Neural progenitor cell (in vitro differentiated cells): ENCODE measurements around the gene CACNA1D. TPM values are rescaled to one million over a fixed set of nuclear protein-coding genes. Genes with fewer than 3 reads are reported as not detected.

Experiments
- DNase-seq: peaks from one replicate; pipeline ENCODE4 v3.0.0-alpha.2; 2016; ENCODE audit warnings: low spot score
- H2AFZ ChIP-seq: fragments of 200-600 bp; sonication (generic); replicated peaks from 2 replicates; pipeline ENCODE4 v1.6.1; 2016; ENCODE audit warnings: antibody characterized with exemption
- H3F3A ChIP-seq: fragments of 200-600 bp; sonication (generic); 2 replicates; pipeline ENCODE4 v1.6.1; 2016; ENCODE audit warnings: antibody characterized with exemption, low read depth
- H3K27ac ChIP-seq: fragments of 200-600 bp; sonication (generic); 2 replicates; pipeline ENCODE4 v1.5.1; 2016; ENCODE audit warnings: mild to moderate bottlenecking
- H3K27me3 ChIP-seq: fragments of 200-600 bp; sonication (generic); 2 replicates; pipeline ENCODE4 v1.6.1; 2016; ENCODE audit warnings: mild to moderate bottlenecking, moderate library complexity
- H3K36me3 ChIP-seq: fragments of 200-600 bp; sonication (generic); 2 replicates; pipeline ENCODE4 v1.5.1; 2016
- H3K4me1 ChIP-seq: fragments of 200-600 bp; sonication (generic); 2 replicates; pipeline ENCODE4 v1.6.1; 2016; ENCODE audit warnings: mixed run types
- H3K4me2 ChIP-seq: fragments of 200-600 bp; sonication (generic); 2 replicates; pipeline ENCODE4 v1.6.1; 2016
- H3K4me3 ChIP-seq: fragments of 200-600 bp; sonication (generic); 2 replicates; pipeline ENCODE4 v1.5.1; 2016
- H3K79me2 ChIP-seq: fragments of 200-600 bp; sonication (generic); 2 replicates; pipeline ENCODE4 v1.6.1; 2016; ENCODE audit warnings: low read depth
- H3K9ac ChIP-seq: fragments of 200-600 bp; sonication (generic); 2 replicates; pipeline ENCODE4 v1.6.1; 2016
- H3K9me3 ChIP-seq: fragments of 200-600 bp; sonication (generic); 2 replicates; pipeline ENCODE4 v1.5.1; 2016; ENCODE audit warnings: low read depth
- H4K20me1 ChIP-seq: fragments of 200-600 bp; sonication (generic); 2 replicates; pipeline ENCODE4 v1.6.1; 2016; ENCODE audit warnings: low read depth
- H3K27ac Mint-ChIP-seq: 3 replicates; pipeline ENCODE4 v1.8.0; 2021; ENCODE audit warnings: mixed read lengths
- H3K27me3 Mint-ChIP-seq: 2 replicates; pipeline ENCODE4 v1.8.0; 2022; ENCODE audit warnings: low read depth, mild to moderate bottlenecking, inconsistent platforms, moderate library complexity, mixed read lengths; ENCODE audit not compliant: insufficient read depth
- H3K36me3 Mint-ChIP-seq: 3 replicates; pipeline ENCODE4 v1.8.0; 2021; ENCODE audit warnings: mixed read lengths
- H3K4me1 Mint-ChIP-seq: 3 replicates; pipeline ENCODE4 v1.8.0; 2021; ENCODE audit warnings: mixed read lengths
- H3K4me3 Mint-ChIP-seq: 3 replicates; pipeline ENCODE4 v1.8.0; 2021; ENCODE audit warnings: mild to moderate bottlenecking, moderate library complexity, mixed read lengths
- H3K9me3 Mint-ChIP-seq: 3 replicates; pipeline ENCODE4 v1.8.0; 2020; ENCODE audit warnings: mixed read lengths
- EZH2 ChIP-seq: fragments of 200-600 bp; sonication (generic); IDR thresholded peaks from 2 replicates; pipeline ENCODE4 v1.6.1; 2017; ENCODE audit warnings: antibody characterized with exemption, mild to moderate bottlenecking, moderate library complexity
- EZH2phosphoT487 ChIP-seq: fragments of 200-600 bp; sonication (generic); IDR thresholded peaks from 2 replicates; pipeline ENCODE4 v1.6.1; 2017; ENCODE audit warnings: antibody characterized with exemption
- total RNA-seq: library from RNA; depleted of rRNA; stranded (reverse); fragments of >200 nt; gene quantifications from 2 replicates; pipeline ENCODE4 v1.2.3, GENCODE V29; 2015; ENCODE audit warnings: low replicate concordance
- TF ChIP-seq, protein P1 (sequence below): fragments of 200-600 bp; sonication (generic); IDR thresholded peaks from 2 replicates; pipeline ENCODE4 v1.5.1; 2017; ENCODE audit warnings: antibody characterized with exemption, mild to moderate bottlenecking

The CACNA1D gene
- total RNA-seq, 1 donor from 2014 or later = 4.7 TPM

DNA sequence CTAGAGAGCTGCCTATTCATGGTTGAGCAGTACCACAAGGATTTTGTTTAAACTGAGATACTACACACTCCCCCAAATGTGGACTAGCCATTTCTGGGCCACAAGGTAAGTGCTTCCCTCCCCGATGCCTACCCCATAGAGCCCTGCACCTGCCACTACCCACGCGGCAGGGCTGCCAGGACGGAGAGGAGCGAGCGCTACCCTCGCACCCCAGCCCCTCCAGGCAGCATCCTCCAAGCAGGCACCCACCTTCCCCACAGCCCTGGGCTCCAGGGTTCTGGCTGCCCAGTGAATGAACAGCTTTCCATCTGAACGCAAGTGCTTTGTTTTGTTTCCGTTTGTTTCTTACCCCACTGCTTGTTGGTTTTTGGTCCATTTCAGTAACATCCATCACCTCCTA is 292.6 kb downstream of the CACNA1D start:
- TF ChIP-seq, protein P1, sequence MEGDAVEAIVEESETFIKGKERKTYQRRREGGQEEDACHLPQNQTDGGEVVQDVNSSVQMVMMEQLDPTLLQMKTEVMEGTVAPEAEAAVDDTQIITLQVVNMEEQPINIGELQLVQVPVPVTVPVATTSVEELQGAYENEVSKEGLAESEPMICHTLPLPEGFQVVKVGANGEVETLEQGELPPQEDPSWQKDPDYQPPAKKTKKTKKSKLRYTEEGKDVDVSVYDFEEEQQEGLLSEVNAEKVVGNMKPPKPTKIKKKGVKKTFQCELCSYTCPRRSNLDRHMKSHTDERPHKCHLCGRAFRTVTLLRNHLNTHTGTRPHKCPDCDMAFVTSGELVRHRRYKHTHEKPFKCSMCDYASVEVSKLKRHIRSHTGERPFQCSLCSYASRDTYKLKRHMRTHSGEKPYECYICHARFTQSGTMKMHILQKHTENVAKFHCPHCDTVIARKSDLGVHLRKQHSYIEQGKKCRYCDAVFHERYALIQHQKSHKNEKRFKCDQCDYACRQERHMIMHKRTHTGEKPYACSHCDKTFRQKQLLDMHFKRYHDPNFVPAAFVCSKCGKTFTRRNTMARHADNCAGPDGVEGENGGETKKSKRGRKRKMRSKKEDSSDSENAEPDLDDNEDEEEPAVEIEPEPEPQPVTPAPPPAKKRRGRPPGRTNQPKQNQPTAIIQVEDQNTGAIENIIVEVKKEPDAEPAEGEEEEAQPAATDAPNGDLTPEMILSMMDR = no peak
- TF ChIP-seq EZH2 (no peak), EZH2phosphoT487 (no peak)
- Histone ChIP-seq H3K27ac (no peak overlapping the region), H4K20me1 (no peaks in the 10 kb centered on the region), H3K9me3 (no peaks in the 10 kb centered on the region), H3K4me3 (no peak overlapping the region), H3K9ac (no peak overlapping the region), H3K4me1 (peaks cover 15% of the 10 kb centered on the region), H2AFZ (no peak overlapping the region), H3F3A (peaks cover 10% of the 10 kb centered on the region), H3K27me3 (no peaks in the 10 kb centered on the region), H3K4me2 (no peak overlapping the region), H3K79me2 (no peaks in the 10 kb centered on the region), H3K36me3 (no peaks in the 10 kb centered on the region)
- no peaks in the 10 kb centered on the region for H3K9me3 Mint-ChIP-seq
- H3K27ac Mint-ChIP-seq = no peak overlapping the region
- no peaks in the 10 kb centered on the region for H3K36me3 Mint-ChIP-seq
- peaks cover 16% of the 10 kb centered on the region for H3K4me1 Mint-ChIP-seq
- no peak for DNase-seq
- H3K27me3 Mint-ChIP-seq = peaks cover 2% of the 10 kb centered on the region
- H3K4me3 Mint-ChIP-seq = no peak overlapping the region

DNA sequence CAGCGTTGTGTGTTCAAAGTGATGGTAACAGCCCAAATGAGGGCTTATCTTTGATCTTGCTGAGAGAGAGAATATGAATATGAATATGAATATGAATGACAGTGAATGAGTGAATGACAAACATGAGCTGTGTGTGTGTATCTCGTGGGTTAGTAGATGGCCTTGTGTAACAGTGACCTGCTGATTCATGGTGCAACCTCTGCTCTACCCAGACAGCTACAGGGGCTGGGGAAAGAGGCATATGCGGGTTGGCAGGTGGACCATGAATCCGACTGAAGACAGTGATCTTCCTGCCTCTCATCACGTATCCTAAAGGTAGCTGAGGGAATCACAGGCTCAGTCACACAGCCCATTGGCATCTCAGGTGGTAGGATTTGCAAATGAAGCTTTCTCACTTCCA is 293.6 kb downstream of the CACNA1D start:
- Mint-ChIP-seq H3K27me3 (peaks cover 2% of the 10 kb centered on the region), H3K9me3 (no peaks in the 10 kb centered on the region), H3K4me3 (no peak overlapping the region), H3K4me1 (peaks cover 16% of the 10 kb centered on the region), H3K36me3 (no peaks in the 10 kb centered on the region), H3K27ac (no peak overlapping the region)
- Histone ChIP-seq H3K79me2 (no peaks in the 10 kb centered on the region), H3K4me2 (no peak overlapping the region), H2AFZ (no peak overlapping the region), H3K9me3 (no peaks in the 10 kb centered on the region), H3K27ac (no peak overlapping the region), H3K4me1 (peaks cover 15% of the 10 kb centered on the region), H4K20me1 (no peaks in the 10 kb centered on the region), H3K36me3 (no peaks in the 10 kb centered on the region), H3F3A (peaks cover 10% of the 10 kb centered on the region), H3K4me3 (no peak overlapping the region), H3K9ac (no peak overlapping the region), H3K27me3 (no peaks in the 10 kb centered on the region)
- TF ChIP-seq EZH2phosphoT487 (no peak), EZH2 (no peak)
- TF ChIP-seq, protein P1 = no peak
- DNase-seq = no peak

DNA sequence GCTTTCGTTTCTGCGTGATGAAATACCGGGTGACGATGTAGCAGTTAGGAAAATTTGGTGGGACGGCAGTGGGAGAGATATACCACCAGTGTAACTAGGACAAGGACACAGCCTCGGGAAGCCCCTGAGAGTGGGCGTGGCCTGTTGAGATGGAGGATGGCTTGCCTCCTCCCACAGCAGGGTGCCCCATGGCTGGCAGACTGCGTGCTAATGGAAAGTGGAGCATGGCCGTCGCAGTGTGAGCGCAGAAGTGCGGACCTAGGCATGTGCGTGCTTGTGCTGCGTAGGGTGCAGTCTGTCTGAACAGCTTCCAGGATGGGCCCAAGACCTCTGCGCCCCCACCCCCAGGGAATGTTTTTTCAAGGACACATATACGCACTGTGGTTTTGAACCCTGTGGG is 295.0 kb downstream of the CACNA1D start:
- Histone ChIP-seq H4K20me1 (no peaks in the 10 kb centered on the region), H3K4me3 (no peak overlapping the region), H3K36me3 (no peaks in the 10 kb centered on the region), H3K4me2 (no peak overlapping the region), H3F3A (peaks cover 10% of the 10 kb centered on the region), H3K4me1 (peaks cover 15% of the 10 kb centered on the region), H3K9ac (no peak overlapping the region), H3K9me3 (no peaks in the 10 kb centered on the region), H2AFZ (no peak overlapping the region), H3K27me3 (no peaks in the 10 kb centered on the region), H3K27ac (no peak overlapping the region), H3K79me2 (no peaks in the 10 kb centered on the region)
- peaks cover 16% of the 10 kb centered on the region for H3K4me1 Mint-ChIP-seq
- no peak overlapping the region for H3K4me3 Mint-ChIP-seq
- H3K9me3 Mint-ChIP-seq = no peaks in the 10 kb centered on the region
- H3K36me3 Mint-ChIP-seq = no peaks in the 10 kb centered on the region
- no peak for DNase-seq
- H3K27ac Mint-ChIP-seq = no peak overlapping the region
- peaks cover 2% of the 10 kb centered on the region for H3K27me3 Mint-ChIP-seq
- TF ChIP-seq, protein P1 = no peak
- no peak for TF ChIP-seq EZH2
- no peak for TF ChIP-seq EZH2phosphoT487

DNA sequence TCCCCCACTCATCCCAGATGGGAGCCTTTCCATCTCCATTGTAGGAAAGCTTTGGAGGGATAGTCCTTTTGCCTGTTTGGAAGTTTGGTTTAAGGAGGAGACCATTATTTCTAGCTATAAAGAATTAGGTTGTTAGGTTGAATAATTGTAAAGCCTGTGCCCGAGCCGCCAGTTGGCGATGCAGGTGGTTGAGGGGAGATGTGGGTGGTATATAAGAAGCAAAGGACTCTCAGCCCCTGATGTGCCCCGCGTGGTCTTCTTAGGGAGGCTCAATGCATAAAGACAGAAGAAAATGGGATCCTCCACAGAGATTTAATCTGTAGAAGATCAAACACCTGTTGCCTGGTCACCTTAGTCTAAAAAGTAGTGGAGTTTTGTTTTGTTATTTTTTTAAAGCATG is 296.1 kb downstream of the CACNA1D start:
- Histone ChIP-seq H3K4me1 (peaks cover 15% of the 10 kb centered on the region), H2AFZ (no peak overlapping the region), H3K4me2 (peak overlapping the region; percentile 9), H3K4me3 (no peak overlapping the region), H4K20me1 (no peaks in the 10 kb centered on the region), H3K36me3 (no peaks in the 10 kb centered on the region), H3F3A (peaks cover 10% of the 10 kb centered on the region), H3K79me2 (no peaks in the 10 kb centered on the region), H3K9ac (no peak overlapping the region), H3K27me3 (no peaks in the 10 kb centered on the region), H3K9me3 (no peaks in the 10 kb centered on the region), H3K27ac (no peak overlapping the region)
- H3K9me3 Mint-ChIP-seq = no peaks in the 10 kb centered on the region
- no peak overlapping the region for H3K4me3 Mint-ChIP-seq
- peaks cover 2% of the 10 kb centered on the region for H3K27me3 Mint-ChIP-seq
- TF ChIP-seq, protein P1 = no peak
- TF ChIP-seq EZH2phosphoT487 (no peak), EZH2 (no peak)
- no peaks in the 10 kb centered on the region for H3K36me3 Mint-ChIP-seq
- DNase-seq = no peak
- H3K4me1 Mint-ChIP-seq = peaks cover 20% of the 10 kb centered on the region
- no peak overlapping the region for H3K27ac Mint-ChIP-seq
